AG04450 (cell line): ENCODE results near the gene ITGAD. TPM values are rescaled to one million over a fixed set of nuclear protein-coding genes. Genes with fewer than 3 reads are reported as not detected.
A peak's percentile ranks its signal among the peaks of the same experiment; 100 is the strongest.

ENCODE experiments used
- CTCF ChIA-PET: fragments of 300-600, 350-600 bp; formaldehyde crosslinking; extraction: SDS; loops from one replicate; lab custom pipeline; 2022; ENCODE audit warnings: antibody characterized with exemption, inconsistent platforms; lab: Charles Lee
- POLR2A ChIA-PET: fragments of 350-600 bp; formaldehyde crosslinking; extraction: SDS; loops from one replicate; lab custom pipeline; 2021; ENCODE audit warnings: antibody characterized with exemption, inconsistent platforms; lab: Yijun Ruan, JAX
- DNase-seq: peaks from one replicate; pipeline ENCODE4 v3.0.0-alpha.2; 2011; ENCODE audit warnings: low read depth, low spot score
- H3K27ac ChIP-seq: one replicate; pipeline ENCODE4 v1.5.1; 2012; ENCODE audit warnings: low read depth, low read length, control low read depth
- H3K27me3 ChIP-seq: one replicate; pipeline ENCODE4 v1.6.0; 2012; ENCODE audit warnings: low read length; ENCODE audit not compliant: control insufficient read depth, insufficient read depth
- H3K4me3 ChIP-seq: 2 replicates; pipeline ENCODE4 v1.5.1; 2011; ENCODE audit warnings: mild to moderate bottlenecking, low read depth, low read length, control low read depth
- H3K9me3 ChIP-seq: 2 replicates; pipeline ENCODE4 v1.5.1; 2012; ENCODE audit warnings: low read length; ENCODE audit not compliant: control insufficient read depth, insufficient read depth
- CTCF ChIP-seq: IDR thresholded peaks from 2 replicates; pipeline ENCODE4 v1.5.1; 2011; ENCODE audit warnings: low read depth, low read length, control low read depth, inconsistent platforms
- polyA plus RNA-seq: library from polyadenylated mRNA; depleted of rRNA; stranded (reverse); fragments of >200 nt; gene quantifications from 2 replicates; pipeline ENCODE4 v1.2.3, GENCODE V29; 2011

Gene ITGAD
- polyA plus RNA-seq, 1 experiment = not detected

- Histone ChIP-seq H3K9me3 (peaks cover 5% of the 10 kb centered on the region), H3K4me3 (peak overlapping the region; percentile 85), H3K27ac (peak overlapping the region; percentile 97), H3K27me3 (no peaks in the 10 kb centered on the region)
- no peak for DNase-seq
- no peak for TF ChIP-seq CTCF
- CTCF ChIA-PET = interaction anchor here (1.1 to 4.8 kb wide), 2 partner anchors 12 to 329 kb away, joined by 3 to 49 read pairs; partner anchors contain the start of gene ARMC5
- POLR2A ChIA-PET = interaction anchor here (0.7 to 2.9 kb wide), 4 partner anchors 11 to 438 kb away, joined by 3 to 44 read pairs (median 6); partner anchors contain the start of genes ARMC5, SLC5A2 and STX4
Observed at GRCh38 chr16:31471241-31471874, 78.2 kb downstream of the ITGAD start.

- CTCF ChIA-PET = interaction anchor here (0.6 to 4.8 kb wide), 4 partner anchors 13 to 329 kb away, joined by 3 to 49 read pairs (median 4); partner anchors contain the start of gene ARMC5
- POLR2A ChIA-PET = interaction anchor here (0.6 to 2.9 kb wide), 9 partner anchors 10 to 530 kb away, joined by 3 to 44 read pairs (median 4); partner anchors contain the start of genes ARMC5, KAT8, SLC5A2 and STX4
Observed at GRCh38 chr16:31471875-31472708, 79.0 kb downstream of the ITGAD start, which contains the start of gene TGFB1I1. Gene TGFB1I1 (plus strand): TSS chr16:31472152. CDS start chr16:31472189, 37 bp downstream.

GRCh38 chr16:31472709-31473203 lies 79.6 kb downstream of the ITGAD start:
- ChIA-PET POLR2A (interaction anchor here (0.6 to 1.0 kb wide), 3 partner anchors 13 to 35 kb away, joined by 3 read pairs; partner anchors contain the start of genes ARMC5 and RUSF1), CTCF (interaction anchor here (0.6 to 4.8 kb wide), 6 partner anchors 12 to 249 kb away, joined by 3 to 49 read pairs (median 4); partner anchors contain the start of gene ARMC5)

More at GRCh38 chr16:31471875-31472708, 79.0 kb downstream of the ITGAD start, which contains the start of gene TGFB1I1:
- DNase-seq = peak; percentile 59
- Histone ChIP-seq H3K4me3 (peak within 1 kb of the TSS; percentile 85), H3K27me3 (no peaks in the 10 kb centered on the region), H3K9me3 (peaks cover 5% of the 10 kb centered on the region), H3K27ac (peak within 1 kb of the TSS; percentile 99)
- TF ChIP-seq CTCF = no peak

More at GRCh38 chr16:31472709-31473203, 79.6 kb downstream of the ITGAD start:
- Histone ChIP-seq H3K4me3 (peak overlapping the region; percentile 85), H3K9me3 (peaks cover 5% of the 10 kb centered on the region), H3K27ac (peak overlapping the region; percentile 99), H3K27me3 (no peaks in the 10 kb centered on the region)
- peak; percentile 70 for TF ChIP-seq CTCF
- peak; percentile 69 for DNase-seq
